Activated CD4-positive, CD25-positive, alpha-beta regulatory T cell (primary cell): ENCODE measurements around the gene NEDD4.
"Not testable (repeated sequence)": the region's sequence is repeated elsewhere in the genome, so short reads cannot be mapped to it uniquely, and the experiment has no call there.

Experiments
- DNase-seq, 4 experiments: peaks; one replicate each; lab custom pipeline; 2025; lab: John Stamatoyannopoulos, UW

The NEDD4 gene

GRCh38 chr15:55958349-55958748 lies 35.1 kb downstream of the NEDD4 start:
- DNase-seq, result no peak

GRCh38 chr15:55954862-55955605 lies 38.4 kb downstream of the NEDD4 start:
- no peak for DNase-seq

- not testable (repeated sequence) for DNase-seq
Measured at GRCh38 chr15:55952501-55953274, 40.7 kb downstream of the NEDD4 start.

- not testable (repeated sequence) for DNase-seq
Measured at GRCh38 chr15:55944606-55945005, 48.8 kb downstream of the NEDD4 start.

- DNase-seq, result no peak
Measured at GRCh38 chr15:55942332-55942731, 51.1 kb downstream of the NEDD4 start.

GRCh38 chr15:55937040-55937439 lies 56.4 kb downstream of the NEDD4 start:
- DNase-seq, result no peak

GRCh38 chr15:55928955-55929354 lies 64.5 kb downstream of the NEDD4 start:
- DNase-seq, result no peak

GRCh38 chr15:55921744-55922143 lies 71.7 kb downstream of the NEDD4 start:
- no peak for DNase-seq

GRCh38 chr15:55917881-55918296 lies 75.5 kb downstream of the NEDD4 start:
- DNase-seq, result no peak

- DNase-seq, result no peak
Measured at GRCh38 chr15:55916666-55917409, 76.6 kb downstream of the NEDD4 start.

- DNase-seq, result no peak
Measured at GRCh38 chr15:55915876-55916567, 77.4 kb downstream of the NEDD4 start.

GRCh38 chr15:55915221-55915620 lies 78.2 kb downstream of the NEDD4 start:
- no peak for DNase-seq

- DNase-seq, result no peak
Measured at GRCh38 chr15:55914446-55914845, 79.0 kb downstream of the NEDD4 start.

GRCh38 chr15:55912982-55913381 lies 80.4 kb downstream of the NEDD4 start:
- DNase-seq, result no peak

GRCh38 chr15:55909036-55909811 lies 84.2 kb downstream of the NEDD4 start:
- no peak for DNase-seq

- DNase-seq, result no peak
Measured at GRCh38 chr15:55907797-55908196, 85.6 kb downstream of the NEDD4 start.

- no peak for DNase-seq
Measured at GRCh38 chr15:55902981-55903380, 90.4 kb downstream of the NEDD4 start.

GRCh38 chr15:55900019-55900418 lies 93.4 kb downstream of the NEDD4 start:
- no peak for DNase-seq

- no peak for DNase-seq
Measured at GRCh38 chr15:55899537-55899936, 93.9 kb downstream of the NEDD4 start.

GRCh38 chr15:55897560-55898336 lies 95.7 kb downstream of the NEDD4 start:
- DNase-seq, result no peak
